Measurements from ENCODE around the gene TNIP2.

- no peak for TF ChIP-seq EZH2phosphoT487 (IDR thresholded peaks at IDR 0.05; ENCODE audit: insufficient read depth, low read depth)
- TF ChIP-seq EZH2 (IDR thresholded peaks at IDR 0.05; ENCODE audit: insufficient read depth, poor library complexity, severe bottlenecking): no peak
Measured at GRCh38 chr4:2787230-2788100, 31.3 kb upstream of the TNIP2 start.
